Activated CD4-positive, alpha-beta T cell treated with anti-CD3 and anti-CD28 coated beads, Interleukin-2, amount 50 U/mL, for 48 hours (primary cell): Measurements from ENCODE around the gene MAPK10.

Source experiments
- DNase-seq, 2 experiments: peaks; one replicate each; pipeline ENCODE4 v3.0.0-alpha.2; 2020

MAPK10 gene

DNA sequence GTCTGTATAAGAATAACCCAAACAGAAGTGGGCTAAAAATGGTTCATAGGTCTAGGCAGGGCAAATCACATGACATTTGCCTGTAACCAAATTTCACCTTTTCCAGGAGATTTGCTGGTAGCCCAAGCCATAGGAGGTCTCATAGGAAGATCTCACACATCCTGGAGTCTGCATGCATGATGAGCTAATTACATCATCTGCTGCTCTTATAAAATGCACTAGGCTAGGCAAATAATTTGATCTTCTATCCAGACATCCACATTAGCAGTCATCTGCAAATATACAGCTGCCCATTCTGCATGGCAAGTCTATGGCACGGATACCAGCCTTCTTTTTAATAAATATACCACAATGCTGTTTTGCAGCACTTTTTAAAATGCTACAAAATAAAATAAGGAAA lies 87.2 kb downstream of the MAPK10 start:
- no peak for DNase-seq

DNA sequence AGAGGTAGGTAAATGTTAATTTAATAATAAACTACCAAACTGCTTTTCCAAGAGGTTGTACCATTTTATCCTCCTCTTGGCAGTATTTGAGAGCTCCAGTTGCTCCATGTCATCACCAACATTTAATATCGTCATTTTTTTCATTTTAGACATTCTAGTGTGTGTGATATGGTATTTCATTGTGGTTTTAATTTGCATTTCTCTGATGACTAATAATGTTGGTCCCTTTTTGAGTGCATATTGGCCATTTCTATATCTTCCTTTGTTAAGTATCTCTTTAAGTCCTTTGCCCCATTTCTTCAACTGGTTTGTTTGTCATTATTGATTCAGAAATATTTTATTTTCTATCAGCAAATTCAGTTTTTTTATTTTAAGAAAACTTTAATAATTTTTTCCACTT lies 88.8 kb downstream of the MAPK10 start:
- DNase-seq, result no peak

DNA sequence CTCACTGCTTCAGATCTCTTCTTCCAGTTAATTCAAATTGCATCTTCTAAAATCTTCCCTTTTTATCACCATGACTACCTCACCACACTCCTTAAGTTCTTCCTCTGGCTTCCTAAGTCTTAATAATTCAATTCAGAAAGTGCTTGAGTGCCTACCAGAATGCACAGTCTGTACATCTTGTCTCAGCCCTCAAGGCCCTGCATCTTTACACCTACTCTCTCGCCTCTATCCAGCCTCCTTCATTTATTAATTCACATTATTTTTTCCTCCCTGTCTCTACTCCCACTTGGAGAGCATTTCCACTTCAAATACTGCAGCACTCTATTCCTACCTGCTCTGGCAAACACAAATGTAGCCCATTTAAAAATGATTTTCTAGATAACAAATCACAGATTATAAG lies 90.5 kb downstream of the MAPK10 start:
- no peak for DNase-seq

DNA sequence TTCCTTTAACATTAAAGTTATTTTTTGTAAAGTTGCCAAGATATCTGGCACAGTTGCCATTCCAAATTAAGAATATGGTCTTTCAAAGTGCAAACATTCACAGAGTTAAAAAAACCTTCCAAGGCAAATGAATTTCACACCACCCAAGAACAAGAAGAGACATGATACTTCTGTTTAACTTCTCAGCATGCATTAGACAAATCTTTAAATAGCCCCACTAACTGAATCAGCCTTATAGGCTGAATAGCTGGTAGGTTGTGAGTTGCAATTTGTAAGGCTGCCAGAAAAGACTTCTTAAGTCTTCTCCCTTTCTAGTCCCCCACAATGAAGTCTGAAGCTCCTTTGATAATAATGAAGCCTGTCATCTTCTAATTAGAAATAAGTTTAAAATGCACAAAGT lies 95.6 kb downstream of the MAPK10 start:
- no peak for DNase-seq

DNA sequence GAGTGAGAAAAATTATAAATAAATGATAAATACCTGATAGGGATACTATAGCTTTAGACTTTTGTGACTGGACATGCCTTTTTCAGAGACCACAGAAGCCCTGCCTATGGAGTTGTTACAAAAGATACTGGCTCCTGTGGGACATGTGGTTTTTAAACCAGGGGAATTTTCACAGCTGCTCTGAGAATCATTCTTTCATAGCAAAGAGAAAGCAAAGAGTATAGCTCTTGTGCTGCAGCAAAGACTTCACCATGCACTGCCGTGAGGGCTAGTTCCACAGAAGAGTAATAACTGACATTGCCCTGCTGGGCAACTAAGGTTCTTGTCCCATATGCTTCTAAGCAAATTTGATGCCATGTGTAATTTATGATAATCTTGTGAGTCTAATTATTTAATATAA lies 98.2 kb downstream of the MAPK10 start:
- no peak for DNase-seq

DNA sequence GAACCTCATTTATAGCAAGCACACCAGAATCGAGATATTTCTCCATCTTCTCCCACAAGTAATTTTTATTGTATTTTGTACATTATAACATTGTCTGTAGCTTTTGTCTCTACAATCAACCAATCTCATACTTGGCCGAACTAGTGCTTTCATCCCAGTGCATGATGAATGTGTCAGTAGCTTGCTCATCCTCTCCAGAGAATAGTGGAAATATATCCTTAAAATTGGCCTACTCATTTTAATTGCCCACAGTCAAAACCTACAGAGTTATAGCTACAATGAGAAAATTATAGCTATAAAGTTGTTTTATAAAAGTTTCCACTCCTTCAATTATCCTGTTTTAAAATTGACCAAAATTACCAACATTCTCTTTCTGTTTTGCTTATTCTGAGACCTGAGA lies 103.8 kb downstream of the MAPK10 start:
- no peak for DNase-seq

DNA sequence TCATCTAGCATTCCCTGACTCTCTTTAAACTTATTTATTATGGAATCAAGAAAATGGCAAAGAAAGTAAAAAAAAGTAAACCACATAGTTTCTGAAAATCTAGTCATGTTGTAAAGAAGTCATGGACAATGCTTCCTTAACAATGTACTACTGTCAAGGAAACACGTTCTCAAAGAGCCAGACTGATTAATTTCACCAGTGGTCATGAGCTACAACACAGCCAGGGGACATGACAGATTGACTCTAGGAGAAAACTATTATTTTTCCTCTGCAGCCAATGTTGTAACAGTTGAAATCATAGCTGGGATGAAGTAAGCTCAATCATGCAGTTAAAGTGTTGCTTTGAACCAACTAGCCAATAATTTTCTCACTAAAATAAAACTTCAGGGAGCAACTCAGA lies 109.2 kb downstream of the MAPK10 start:
- DNase-seq, result no peak

DNA sequence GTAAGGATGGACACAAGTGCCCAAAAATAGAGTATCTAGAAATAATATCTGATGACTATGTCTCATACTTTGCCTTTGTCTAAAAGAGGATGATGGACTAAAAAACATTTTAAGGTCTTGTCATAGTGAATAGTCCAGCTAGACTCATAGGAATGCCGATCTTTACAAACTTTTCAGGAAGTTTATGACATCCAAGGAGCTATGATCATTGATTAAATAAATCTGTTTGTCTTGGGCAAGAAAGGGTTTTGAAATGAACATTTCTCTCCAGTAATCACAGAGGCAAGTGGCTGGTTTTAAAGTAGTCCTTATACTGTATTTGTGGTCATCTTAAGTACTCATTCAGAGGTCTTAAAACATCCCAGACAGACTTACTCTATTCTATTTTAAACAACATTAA lies 109.8 kb downstream of the MAPK10 start:
- DNase-seq, result no peak

DNA sequence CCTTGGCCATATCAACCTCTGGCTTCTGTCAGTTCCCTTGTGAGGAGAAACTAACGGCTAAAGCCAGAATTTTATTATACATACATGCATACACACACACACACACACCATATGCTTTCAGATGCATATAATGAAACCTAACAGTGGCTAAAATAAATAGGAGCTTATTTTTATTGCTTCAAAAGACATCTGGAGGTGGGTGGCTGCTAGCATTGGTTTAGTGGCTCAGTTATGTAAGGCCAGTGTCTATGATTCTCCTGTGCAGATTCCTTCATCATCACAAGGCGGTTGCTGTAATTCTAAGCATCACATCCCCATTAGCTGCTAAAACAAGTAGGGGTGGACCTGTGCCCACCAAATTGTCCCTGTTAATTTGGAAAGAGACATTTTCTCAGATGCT lies 110.8 kb downstream of the MAPK10 start:
- DNase-seq, result no peak

DNA sequence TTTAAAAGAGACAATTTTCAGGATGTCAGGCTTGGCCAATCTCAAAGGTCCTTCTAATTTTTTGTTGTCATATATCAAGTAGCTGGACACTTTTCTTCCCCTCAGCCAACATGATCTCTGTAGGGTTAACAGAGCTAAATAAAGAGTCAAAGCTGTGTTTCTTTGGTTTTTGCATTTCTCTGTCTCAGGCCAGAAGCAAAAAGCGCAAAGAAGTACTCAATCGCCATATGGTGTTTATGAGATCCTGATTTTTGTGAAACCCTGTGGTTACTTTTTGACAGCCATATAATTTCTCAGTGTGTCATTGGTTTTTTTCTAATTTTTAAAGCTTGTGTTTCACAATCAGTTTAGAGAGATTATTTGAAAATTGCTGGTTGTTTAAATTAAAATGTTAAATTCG lies 111.9 kb downstream of the MAPK10 start:
- DNase-seq, result no peak

DNA sequence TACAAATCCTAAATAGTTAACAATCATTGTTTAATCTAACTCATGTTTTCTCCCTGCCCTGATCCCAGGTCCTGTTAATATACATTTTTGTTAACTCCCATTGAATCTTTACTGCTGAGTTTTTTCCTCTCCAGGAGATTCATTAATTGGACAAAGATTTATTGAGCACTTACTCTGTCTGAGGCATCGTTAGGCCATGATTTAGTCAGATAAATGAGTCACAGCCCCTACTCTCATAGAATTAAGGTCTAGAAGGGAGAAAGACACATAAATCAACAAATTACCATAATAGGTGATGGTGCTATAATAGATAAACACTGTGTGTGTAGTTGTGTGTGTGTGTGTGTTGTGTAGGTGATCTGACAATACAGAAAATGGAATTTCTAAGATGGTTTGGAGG lies 112.5 kb downstream of the MAPK10 start:
- DNase-seq, result no peak

DNA sequence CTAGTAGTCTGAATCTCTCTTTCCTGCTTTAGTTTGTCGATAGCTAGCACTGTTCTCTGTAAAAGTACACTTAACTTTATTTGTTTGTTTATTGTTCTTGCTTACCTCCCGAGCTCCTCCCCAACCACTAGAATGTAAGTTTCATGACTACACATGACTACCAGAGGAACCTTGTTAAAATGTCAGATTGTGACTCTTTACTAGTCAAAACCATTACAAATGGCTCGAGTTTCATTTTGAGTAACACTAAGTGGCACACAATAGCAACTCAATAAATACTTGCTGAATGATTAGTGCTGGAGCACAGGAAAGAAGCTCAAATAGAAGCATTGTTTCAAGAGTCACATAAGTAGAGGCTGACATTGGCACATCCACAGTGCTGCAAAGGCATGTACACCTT lies 116.1 kb downstream of the MAPK10 start:
- DNase-seq, result no peak

DNA sequence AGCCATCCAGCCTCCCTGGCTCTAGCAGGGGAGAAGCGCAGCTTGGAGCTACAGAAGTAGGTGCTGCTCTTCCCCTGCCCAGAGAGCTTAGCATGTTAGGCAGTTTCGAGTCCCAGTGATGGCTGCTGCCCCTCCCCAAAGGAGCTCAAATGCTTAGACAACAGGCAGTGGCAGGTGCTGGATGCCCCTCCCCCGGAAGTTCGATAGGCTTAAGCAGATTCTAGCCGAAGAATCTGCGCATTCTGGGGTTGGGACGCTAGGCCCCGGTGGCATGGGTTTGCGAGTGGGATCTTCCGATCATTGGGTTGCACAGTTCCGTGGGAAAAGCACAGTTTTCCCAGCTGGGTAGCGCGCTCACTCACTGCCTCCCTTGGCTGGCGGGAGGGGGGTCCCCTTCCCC lies 117.2 kb downstream of the MAPK10 start:
- no peak for DNase-seq

DNA sequence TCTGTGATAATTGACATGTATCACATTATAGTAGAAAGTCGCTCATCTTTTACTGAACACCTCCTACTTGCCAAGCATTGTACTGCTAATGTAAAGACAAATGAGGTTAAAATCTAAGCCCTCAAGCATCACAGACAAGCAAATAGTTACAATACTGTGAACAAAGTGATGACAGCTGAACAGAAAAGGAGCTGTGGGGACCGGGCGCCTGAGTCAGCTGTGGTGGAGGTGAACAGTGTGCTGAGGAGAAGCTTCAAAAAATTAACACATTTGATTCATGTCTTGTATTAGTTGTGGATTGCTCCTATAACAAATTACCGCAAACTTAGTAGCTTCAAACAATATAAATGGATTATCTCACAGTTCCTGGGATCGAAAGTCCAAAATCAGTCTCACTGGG lies 124.3 kb downstream of the MAPK10 start:
- DNase-seq, result no peak

DNA sequence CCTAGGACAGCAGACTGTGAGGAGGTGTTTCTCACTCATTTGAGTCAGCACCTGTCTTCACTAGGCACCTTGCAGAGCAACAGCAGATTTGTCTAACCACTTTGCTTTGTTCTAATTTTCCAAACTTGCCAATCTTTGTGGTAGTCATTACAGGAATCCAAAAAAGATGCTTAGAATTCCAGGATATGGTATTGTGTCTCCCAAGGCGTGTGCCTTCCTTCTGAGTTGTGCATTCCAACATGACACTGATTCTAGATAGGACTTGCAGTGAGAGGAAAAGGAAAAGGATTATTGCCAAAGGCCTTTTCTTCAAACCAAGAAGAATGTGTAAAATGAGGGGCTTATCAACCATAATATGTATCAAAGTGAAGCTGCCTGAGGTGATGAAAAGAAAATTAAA lies 126.2 kb downstream of the MAPK10 start:
- no peak for DNase-seq

DNA sequence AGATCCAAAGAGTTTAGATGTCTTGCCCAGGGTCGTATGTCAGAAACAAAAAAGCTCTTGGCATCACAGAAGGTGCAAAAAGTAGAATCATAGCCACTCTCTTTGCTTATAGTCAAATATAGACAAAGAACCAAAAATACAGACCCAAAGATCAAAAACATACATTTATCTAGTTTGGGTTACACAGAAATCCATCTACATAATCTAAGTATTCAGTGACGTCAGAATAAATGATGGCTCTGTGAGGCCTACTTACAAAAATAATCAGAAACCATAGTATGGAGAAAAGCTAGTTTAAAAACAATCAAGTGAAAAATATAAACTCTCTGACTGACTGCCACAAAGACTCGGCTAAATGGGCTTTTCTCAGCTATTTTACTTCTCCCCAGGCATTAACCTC lies 126.8 kb downstream of the MAPK10 start:
- no peak for DNase-seq

DNA sequence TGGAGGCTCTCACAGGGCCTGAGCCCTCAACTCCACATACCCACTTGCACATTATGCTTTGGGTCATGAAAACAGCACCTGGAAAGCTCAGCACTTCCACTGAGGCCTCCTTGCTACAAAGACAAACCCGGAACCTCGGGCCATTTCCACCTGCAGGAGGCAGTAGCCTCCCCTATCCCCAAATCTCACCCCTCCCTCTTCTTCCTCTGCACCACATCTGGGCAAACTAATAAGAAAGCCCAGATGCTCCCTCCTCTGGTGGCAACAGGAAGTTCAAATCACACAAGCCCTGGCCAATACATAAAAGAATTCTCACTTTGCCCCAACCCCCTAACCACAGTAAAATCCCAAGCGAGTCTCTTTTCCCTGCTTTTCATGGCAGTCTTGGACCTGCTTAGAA lies 136.4 kb downstream of the MAPK10 start:
- DNase-seq, result no peak

DNA sequence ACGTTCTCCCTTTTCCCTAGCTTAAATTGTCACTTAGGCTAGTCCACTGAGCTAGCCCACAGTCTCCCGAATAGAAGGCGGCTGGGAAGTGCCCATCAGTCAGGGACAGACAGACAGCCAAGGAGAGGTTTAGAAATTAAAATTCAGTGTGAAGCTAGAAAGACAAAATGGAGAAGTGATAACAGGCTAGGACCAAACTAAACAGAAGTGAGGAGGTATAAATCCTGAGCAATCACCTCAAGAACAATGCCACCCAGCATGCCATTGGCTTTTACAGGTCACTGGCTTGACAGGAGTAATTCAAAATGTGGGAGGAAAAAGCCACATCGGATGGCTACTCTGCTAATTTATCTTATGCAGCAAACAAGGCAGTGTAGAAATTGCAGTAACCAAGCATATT lies 138.9 kb downstream of the MAPK10 start:
- no peak for DNase-seq

DNA sequence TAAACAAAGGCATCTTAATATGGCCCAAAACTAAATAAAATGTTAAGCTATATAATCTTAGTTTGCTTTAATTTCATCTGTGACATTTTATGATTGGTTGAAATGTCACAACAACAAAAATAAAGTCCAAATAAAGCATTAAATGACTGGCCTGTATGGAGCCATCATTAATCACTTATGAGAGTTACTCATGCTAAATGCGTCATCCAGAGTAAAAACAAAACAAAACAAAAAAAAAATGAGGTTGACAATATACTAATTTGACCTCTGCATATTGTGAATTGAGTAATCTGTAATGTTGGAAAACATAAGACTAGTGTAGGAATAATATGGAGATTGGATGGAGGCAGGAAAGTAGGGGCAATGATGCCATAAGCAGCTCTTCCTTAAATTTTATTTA lies 139.7 kb downstream of the MAPK10 start:
- DNase-seq, result no peak

DNA sequence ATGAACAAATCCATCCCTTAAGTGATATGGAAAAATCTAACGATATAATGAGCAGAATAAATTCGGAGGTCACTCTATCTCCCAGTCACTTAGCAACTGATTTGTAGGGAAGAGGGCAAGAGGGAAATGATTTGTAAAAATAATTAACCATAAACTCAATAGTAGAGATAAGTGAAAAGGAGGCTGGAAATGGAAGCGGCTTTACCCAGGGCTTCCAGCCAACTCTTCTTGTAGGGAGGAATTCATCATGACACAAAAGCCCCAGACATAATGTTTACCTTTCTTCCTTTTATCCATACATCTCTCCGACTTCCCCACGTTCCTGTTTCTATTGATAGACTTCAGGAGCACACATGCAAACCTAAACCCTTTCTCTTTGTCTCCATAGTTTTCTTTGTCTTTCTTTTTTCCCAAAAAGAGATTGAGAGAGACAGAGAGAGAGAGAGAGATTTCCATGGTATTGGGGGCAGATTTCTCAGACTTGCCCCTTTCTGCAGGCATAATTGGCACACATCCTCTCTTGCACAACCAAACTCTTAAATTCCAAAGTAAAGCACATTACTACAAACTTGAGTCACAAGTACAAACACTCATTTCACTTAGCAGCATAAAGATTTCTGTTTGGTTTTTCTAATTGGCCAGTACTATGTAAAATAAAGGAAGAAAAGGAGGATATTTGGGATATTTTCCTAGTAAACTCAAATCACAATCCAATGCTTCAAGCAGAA lies 140.9 kb downstream of the MAPK10 start:
- no peak for DNase-seq

DNA sequence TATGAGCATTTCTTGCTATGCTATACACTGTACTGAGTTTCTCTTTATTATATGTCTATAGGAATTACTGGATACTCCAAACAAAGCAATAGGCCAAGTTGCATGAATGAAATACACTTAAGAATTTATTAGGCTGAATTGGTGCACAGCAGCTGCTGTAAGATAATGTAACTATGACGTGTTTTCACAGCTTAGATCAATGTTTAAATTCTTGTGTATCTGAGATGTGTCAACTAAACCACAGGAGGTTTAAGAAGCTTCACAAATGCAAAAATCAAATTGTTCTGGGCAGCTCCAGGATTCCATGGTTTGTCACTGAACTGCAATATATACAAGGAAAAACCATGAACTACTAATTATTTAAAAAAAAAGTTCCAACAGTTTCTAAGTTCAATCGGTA lies 156.7 kb downstream of the MAPK10 start:
- no peak for DNase-seq

DNA sequence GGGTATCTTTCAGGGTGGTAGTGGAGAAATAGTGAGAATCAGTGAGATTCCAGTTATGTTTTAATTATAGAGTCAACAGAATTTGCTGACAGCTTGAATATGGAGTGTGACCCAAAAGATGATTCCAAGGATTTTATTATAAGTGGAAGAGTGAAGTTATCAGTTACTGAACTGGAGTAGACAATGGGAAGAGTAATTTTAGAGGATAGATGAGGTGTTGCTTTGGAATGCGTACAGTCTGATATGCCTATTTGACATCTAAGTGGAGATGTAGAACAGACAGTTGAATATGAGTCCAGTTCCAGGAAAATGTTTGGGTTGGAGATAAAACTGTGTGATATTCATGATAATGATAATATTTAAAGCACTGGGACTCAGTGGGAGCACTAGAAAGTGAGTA lies 174.2 kb downstream of the MAPK10 start:
- no peak for DNase-seq

DNA sequence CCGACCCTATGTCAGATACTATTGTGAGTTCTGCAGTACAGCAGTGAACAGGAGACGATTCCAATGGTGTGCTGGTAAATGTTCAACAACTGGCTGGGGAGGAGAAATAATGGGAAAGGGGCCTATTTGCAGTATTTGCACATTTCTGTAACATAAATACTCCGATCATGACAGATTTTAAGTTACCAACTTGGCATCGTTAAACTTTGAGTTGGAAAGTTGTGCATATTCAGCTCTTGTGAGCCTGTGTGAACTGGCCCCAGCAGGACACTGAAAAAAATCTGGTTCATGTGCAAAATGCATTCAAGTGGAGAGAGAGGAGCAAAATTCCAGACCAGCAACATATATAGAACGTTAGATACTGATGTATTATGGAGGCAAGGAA lies 175.0 kb downstream of the MAPK10 start:
- DNase-seq, result no peak

DNA sequence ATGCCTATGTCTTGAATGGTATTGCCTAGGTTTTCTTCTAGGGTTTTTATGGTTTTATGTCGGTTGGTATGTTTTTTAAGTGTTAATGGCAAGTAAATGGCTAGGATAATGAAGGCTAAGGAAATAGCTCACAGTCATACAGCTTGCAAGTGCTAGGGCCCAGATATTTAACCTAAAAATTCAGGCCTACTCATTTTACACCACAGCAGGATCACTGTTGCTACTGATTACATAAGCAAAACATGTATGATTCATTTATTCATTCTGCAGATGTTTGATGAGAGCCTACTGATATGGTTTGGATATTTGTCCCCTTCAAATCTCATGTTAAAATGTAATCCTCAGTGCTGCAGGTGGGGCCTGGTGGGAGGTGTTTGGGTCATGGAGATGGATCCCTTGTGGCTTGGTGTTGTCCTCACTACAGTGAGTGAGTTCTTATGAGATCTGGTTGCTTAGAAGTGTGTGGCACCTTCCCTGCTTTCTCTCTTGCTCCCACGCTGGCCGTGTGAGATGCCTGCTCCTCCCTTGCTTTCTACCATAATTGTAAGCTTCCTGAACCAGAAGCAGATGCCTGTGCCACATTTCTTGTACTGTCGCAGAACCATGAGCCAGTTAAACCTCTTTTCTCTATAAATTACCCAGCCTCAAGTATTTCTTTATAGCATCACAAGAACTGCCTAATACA lies 175.5 kb downstream of the MAPK10 start:
- no peak for DNase-seq

DNA sequence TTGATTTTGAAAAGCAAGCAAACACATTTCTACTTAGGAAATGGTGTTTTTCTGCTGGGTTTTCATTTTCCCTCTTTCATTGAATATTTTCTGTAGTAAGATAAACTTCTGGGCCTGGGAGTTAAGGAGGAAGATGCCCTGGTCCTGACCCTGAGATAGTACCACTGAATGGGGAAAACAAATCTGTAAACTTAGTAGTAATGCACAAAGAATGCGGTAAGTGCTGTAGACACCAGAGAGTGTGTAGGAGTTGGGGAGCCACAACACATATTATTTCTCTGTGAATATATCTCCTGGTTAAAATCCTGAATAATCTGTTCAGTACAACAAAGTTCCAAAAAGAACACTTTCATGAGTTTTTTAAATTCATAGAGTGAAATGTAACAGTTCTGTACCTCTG lies 178.3 kb downstream of the MAPK10 start:
- DNase-seq, result no peak
